ENCODE data around the gene IKBIP.
"Not testable (repeated sequence)": the region's sequence is repeated elsewhere in the genome, so short reads cannot be mapped to it uniquely, and the experiment has no call there.

- not testable (repeated sequence) for TF ChIP-seq CTCF, EZH2phosphoT487 (IDR thresholded peaks at IDR 0.05; ENCODE audit: low read length)
These were observed 47.3 kb downstream of the IKBIP start for GRCh38 chr12:98597313-98597712.
